ENCODE data around the gene RNF220. TPM values are rescaled to one million over a fixed set of nuclear protein-coding genes. Genes with fewer than 3 reads are reported as not detected.

The RNF220 gene
- polyA plus RNA-seq, 1 of the 3 experiments (the other 2 are of a cell fraction): 83.7 TPM

DNA sequence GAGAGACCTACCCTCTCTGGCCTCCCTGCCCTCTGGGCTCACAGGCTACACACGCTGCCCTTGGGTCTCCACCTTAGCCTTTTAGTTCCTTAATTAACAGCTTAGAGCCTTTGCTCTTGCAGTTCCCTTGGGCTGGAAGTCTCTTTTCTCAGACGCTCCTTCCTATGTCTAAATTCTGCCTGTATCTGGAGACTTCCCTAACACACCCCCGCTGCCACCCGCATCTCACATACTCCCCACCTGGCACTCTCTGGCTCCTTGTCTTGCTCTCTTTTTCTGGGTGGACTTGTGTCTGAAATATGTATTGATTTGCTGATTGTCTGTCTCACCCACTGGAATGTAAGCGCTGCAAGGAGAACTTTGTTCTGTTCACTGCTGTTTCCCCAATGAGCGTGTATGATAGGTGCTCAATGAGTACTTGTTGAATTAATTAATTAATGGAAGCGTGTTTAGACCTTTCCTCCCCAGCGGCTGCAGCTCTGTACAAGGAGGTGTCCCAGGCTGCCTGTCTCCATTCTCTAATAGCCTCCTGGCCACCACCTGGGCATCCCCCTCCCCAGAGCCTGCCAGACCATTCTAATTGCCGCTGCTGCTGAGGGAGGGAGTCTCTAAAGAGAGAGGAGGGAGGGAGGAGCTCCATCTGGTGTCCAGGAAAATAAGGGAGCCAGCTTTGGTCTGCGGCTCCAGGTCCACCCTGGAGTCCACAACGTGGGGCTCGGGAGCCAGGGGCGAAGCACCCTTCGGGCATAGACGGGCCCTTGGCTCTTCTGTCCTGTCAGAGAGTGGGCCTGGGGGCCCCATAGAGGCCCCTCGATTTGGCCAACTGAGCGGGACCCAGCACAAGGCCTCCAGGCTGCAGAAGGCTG is 95.4 kb downstream of the RNF220 start:
- POLR2A ChIA-PET: no interaction called here
- no peak overlapping the region for H2AFZ ChIP-seq (ENCODE audit: low read depth)

More for the DNA sequence above, 95.4 kb downstream of the RNF220 start:
- H3F3A ChIP-seq (replicated peaks; ENCODE audit: insufficient read depth): no peaks in the 10 kb centered on the region
- H3K27ac ChIP-seq (ENCODE audit: low read depth in 2 of 2, low read length in 1 of 2): no peak overlapping the region
- no peaks in the 10 kb centered on the region for H3K79me2 ChIP-seq (ENCODE audit: insufficient read depth)
- CTCF ChIA-PET: interaction anchor here (0.5 to 1.5 kb wide), 5 partner anchors 14 to 123 kb away, joined by 3 to 4 read pairs (median 3); no protein-coding TSS in a partner anchor
- no peak overlapping the region for H3K4me3 ChIP-seq (ENCODE audit: low read depth in 2 of 2, low read length in 1 of 2)
- no peaks in the 10 kb centered on the region for H4K20me1 ChIP-seq (ENCODE audit: insufficient read depth)
- no peaks in the 10 kb centered on the region for H3K9me2 ChIP-seq
- H3K4me2 ChIP-seq: no peak overlapping the region
- no peak overlapping the region for H3K9ac ChIP-seq
- peaks cover 55% of the 10 kb centered on the region for H3K27me3 ChIP-seq (ENCODE audit: insufficient read depth)
- WGBS (ENCODE audit: low lambda C conversion rate): 26% methylated on average over 14 of the region's 17 CpGs
- H3K9me3 ChIP-seq: no peaks in the 10 kb centered on the region
- H3K36me3 ChIP-seq (replicated peaks in 1 of 2; ENCODE audit: control insufficient read depth in 1 of 2, insufficient read depth in 2 of 2, low read length in 1 of 2): no peaks in the 10 kb centered on the region
- TF ChIP-seq, protein P1, sequence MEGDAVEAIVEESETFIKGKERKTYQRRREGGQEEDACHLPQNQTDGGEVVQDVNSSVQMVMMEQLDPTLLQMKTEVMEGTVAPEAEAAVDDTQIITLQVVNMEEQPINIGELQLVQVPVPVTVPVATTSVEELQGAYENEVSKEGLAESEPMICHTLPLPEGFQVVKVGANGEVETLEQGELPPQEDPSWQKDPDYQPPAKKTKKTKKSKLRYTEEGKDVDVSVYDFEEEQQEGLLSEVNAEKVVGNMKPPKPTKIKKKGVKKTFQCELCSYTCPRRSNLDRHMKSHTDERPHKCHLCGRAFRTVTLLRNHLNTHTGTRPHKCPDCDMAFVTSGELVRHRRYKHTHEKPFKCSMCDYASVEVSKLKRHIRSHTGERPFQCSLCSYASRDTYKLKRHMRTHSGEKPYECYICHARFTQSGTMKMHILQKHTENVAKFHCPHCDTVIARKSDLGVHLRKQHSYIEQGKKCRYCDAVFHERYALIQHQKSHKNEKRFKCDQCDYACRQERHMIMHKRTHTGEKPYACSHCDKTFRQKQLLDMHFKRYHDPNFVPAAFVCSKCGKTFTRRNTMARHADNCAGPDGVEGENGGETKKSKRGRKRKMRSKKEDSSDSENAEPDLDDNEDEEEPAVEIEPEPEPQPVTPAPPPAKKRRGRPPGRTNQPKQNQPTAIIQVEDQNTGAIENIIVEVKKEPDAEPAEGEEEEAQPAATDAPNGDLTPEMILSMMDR (IDR thresholded peaks at IDR 0.05): 0 out of 2 replicates have a peak, but pooled peaks have one; percentile 23
- TF ChIP-seq SMC3 (IDR thresholded peaks at IDR 0.05; ENCODE audit: low read depth, low read length) (peak; percentile 21; the same call in 1 of the 2 replicates), RAD21 (IDR thresholded peaks at IDR 0.05; ENCODE audit: low read length) (peak; percentile 44)
- TF ChIP-seq, protein P2, sequence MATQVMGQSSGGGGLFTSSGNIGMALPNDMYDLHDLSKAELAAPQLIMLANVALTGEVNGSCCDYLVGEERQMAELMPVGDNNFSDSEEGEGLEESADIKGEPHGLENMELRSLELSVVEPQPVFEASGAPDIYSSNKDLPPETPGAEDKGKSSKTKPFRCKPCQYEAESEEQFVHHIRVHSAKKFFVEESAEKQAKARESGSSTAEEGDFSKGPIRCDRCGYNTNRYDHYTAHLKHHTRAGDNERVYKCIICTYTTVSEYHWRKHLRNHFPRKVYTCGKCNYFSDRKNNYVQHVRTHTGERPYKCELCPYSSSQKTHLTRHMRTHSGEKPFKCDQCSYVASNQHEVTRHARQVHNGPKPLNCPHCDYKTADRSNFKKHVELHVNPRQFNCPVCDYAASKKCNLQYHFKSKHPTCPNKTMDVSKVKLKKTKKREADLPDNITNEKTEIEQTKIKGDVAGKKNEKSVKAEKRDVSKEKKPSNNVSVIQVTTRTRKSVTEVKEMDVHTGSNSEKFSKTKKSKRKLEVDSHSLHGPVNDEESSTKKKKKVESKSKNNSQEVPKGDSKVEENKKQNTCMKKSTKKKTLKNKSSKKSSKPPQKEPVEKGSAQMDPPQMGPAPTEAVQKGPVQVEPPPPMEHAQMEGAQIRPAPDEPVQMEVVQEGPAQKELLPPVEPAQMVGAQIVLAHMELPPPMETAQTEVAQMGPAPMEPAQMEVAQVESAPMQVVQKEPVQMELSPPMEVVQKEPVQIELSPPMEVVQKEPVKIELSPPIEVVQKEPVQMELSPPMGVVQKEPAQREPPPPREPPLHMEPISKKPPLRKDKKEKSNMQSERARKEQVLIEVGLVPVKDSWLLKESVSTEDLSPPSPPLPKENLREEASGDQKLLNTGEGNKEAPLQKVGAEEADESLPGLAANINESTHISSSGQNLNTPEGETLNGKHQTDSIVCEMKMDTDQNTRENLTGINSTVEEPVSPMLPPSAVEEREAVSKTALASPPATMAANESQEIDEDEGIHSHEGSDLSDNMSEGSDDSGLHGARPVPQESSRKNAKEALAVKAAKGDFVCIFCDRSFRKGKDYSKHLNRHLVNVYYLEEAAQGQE (IDR thresholded peaks at IDR 0.05; ENCODE audit: low read depth, low read length): no peak
- peak; percentile 63 for DNase-seq
- peaks cover 0 to 4% of the 10 kb centered on the region in 2 experiments; a peak in 1 of 4 replicates for H3K4me1 ChIP-seq (ENCODE audit: control insufficient read depth in 1 of 2, insufficient read depth in 2 of 2, low read depth in 1 of 2, low read length in 1 of 2)

Measured in SK-N-SH (cell line).